NCI-H510A (cell line): ENCODE measurements around the gene HNF1B.
A peak's percentile ranks its signal among the peaks of the same experiment; 100 is the strongest.

ENCODE experiments used
- DNase-seq: peaks from one replicate; lab custom pipeline; 2025; lab: John Stamatoyannopoulos, UW

The HNF1B gene

GRCh38 chr17:37671028-37671823, 73.6 kb downstream of the HNF1B start:
- DNase-seq: peak; percentile 95

- no peak for DNase-seq
These were observed 77.8 kb downstream of the HNF1B start for GRCh38 chr17:37667039-37667438.

GRCh38 chr17:37664214-37664613, 80.6 kb downstream of the HNF1B start:
- DNase-seq: no peak

GRCh38 chr17:37662353-37662752, 82.5 kb downstream of the HNF1B start:
- no peak for DNase-seq

- DNase-seq: no peak
These were observed 83.4 kb downstream of the HNF1B start for GRCh38 chr17:37661400-37662014.

GRCh38 chr17:37659925-37660324, 84.9 kb downstream of the HNF1B start:
- no peak for DNase-seq

GRCh38 chr17:37657202-37657601, 87.7 kb downstream of the HNF1B start:
- no peak for DNase-seq

GRCh38 chr17:37651849-37652248, 93.0 kb downstream of the HNF1B start:
- DNase-seq: no peak

GRCh38 chr17:37650419-37651003, 94.3 kb downstream of the HNF1B start:
- DNase-seq: peak; percentile 19

GRCh38 chr17:37648555-37648954, 96.3 kb downstream of the HNF1B start:
- DNase-seq: no peak

GRCh38 chr17:37647856-37648255, 97.0 kb downstream of the HNF1B start:
- DNase-seq: no peak

GRCh38 chr17:37643869-37644268, 101.0 kb downstream of the HNF1B start:
- DNase-seq: no peak

- peak; percentile 85 for DNase-seq
These were observed 101.6 kb downstream of the HNF1B start, which contains the start of gene DDX52 for GRCh38 chr17:37643118-37643766. DDX52 (minus strand) TSS chr17:37643446; CDS start chr17:37643420, 26 bp downstream.

- no peak for DNase-seq
These were observed 102.2 kb downstream of the HNF1B start for GRCh38 chr17:37642681-37643080.

- no peak for DNase-seq
These were observed 104.8 kb downstream of the HNF1B start for GRCh38 chr17:37640015-37640414.

GRCh38 chr17:37637956-37638355, 106.9 kb downstream of the HNF1B start:
- DNase-seq: no peak
